HG03025 (cell line): Measurements from ENCODE around the gene CCDC97.

Experiments used
- ATAC-seq: cut with Tn5 transposase; IDR thresholded peaks from one replicate; pipeline ENCODE4 v1.9.1; 2021; ENCODE audit warnings: mild to moderate bottlenecking, moderate library complexity; ENCODE audit not compliant: unreplicated experiment, low FRiP score

Gene CCDC97

GRCh38 chr19:41297628-41298347 is 12.2 kb upstream of the CCDC97 start:
- ATAC-seq, result peak; percentile 40

- no peak for ATAC-seq
These were observed 11.5 kb upstream of the CCDC97 start for GRCh38 chr19:41298348-41298964.

GRCh38 chr19:41299046-41299754 is 10.8 kb upstream of the CCDC97 start:
- no peak for ATAC-seq

GRCh38 chr19:41299755-41300089 is 10.2 kb upstream of the CCDC97 start:
- ATAC-seq, result no peak

- no peak for ATAC-seq
These were observed 9.4 kb upstream of the CCDC97 start for GRCh38 chr19:41300555-41300954.

- no peak for ATAC-seq
These were observed 7.2 kb upstream of the CCDC97 start for GRCh38 chr19:41302624-41303351.

GRCh38 chr19:41303954-41304353 is 6.0 kb upstream of the CCDC97 start:
- ATAC-seq, result no peak

- no peak for ATAC-seq
These were observed 5.1 kb upstream of the CCDC97 start for GRCh38 chr19:41304706-41305483.

GRCh38 chr19:41305927-41306793 is 3.8 kb upstream of the CCDC97 start:
- ATAC-seq, result no peak

- no peak for ATAC-seq
These were observed 2.7 kb upstream of the CCDC97 start for GRCh38 chr19:41307090-41307875.

- ATAC-seq, result no peak
These were observed 2.0 kb upstream of the CCDC97 start for GRCh38 chr19:41307954-41308449.

- no peak for ATAC-seq
These were observed 1.4 kb upstream of the CCDC97 start for GRCh38 chr19:41308450-41309179.

GRCh38 chr19:41309180-41310032 is 566 bp upstream of the CCDC97 start:
- no peak for ATAC-seq

- no peak for ATAC-seq
These were observed 1.1 kb downstream of the CCDC97 start for GRCh38 chr19:41311072-41311471.

- ATAC-seq, result no peak
These were observed 1.6 kb downstream of the CCDC97 start for GRCh38 chr19:41311613-41312012.

- no peak for ATAC-seq
These were observed 6.4 kb downstream of the CCDC97 start for GRCh38 chr19:41316306-41316920.
